ENCODE results near the gene DEFB113. TPM values are rescaled to one million over a fixed set of nuclear protein-coding genes. Genes with fewer than 3 reads are reported as not detected.

DEFB113 gene
- polyA plus RNA-seq, 2 of the 4 experiments (the other 2 are of a cell fraction) = not detected

DNA sequence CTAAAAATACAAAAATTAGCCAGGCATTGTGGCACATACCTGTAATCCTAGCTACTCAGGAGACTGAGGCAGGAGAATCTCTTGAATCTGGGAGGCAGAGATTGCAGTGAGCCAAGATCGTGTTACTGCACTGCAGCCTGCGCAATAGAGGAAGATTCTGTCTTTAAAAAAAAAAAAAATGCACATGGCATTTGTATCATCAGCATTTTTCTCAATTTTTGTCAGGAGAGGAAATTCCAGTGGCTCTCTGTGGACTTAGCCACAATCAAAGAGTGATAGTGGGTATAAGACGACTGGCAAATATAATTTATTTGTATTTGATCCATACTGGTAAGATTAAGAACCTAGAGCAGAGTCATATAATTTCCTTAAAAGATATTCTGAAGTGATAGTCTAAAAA is 34.0 kb downstream of the DEFB113 start (continued):
- no peak for TF ChIP-seq EHMT2 (IDR thresholded peaks at IDR 0.05; ENCODE audit: low read depth)

DNA sequence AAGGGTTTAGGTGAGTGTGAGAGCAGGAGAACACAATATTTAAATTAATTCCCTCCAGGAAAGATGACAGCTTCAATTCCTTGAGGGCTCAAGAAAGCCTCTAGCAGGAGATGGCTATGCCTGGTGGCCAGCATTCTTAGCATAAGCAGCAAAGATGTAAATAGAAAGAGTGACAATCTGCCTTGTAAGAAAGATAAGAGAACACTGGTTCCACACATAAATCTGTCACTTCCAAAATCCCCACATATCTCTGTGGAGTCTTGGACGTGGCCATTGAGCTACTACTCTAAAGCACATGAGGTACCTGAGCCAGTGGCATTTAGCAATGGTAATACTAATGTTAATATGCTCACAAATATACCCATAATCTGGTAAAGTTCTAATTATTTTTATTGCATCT is 34.7 kb downstream of the DEFB113 start:
- no peak overlapping the region for H3K4me3 ChIP-seq
- 0% methylated on average over 1 of the region's 1 CpG for WGBS (ENCODE audit: missing lambda C conversion rate)
- no peak overlapping the region for H3K27ac ChIP-seq
- H3K4me2 ChIP-seq = no peak overlapping the region
- no peaks in the 10 kb centered on the region for H3K4me1 ChIP-seq
- DNase-seq (ENCODE audit: low read depth in 1 of 2, low spot score in 1 of 2) (no peak), ATAC-seq (no peak), FAIRE-seq (no peak)
- H3K9me3 ChIP-seq = no peaks in the 10 kb centered on the region
- POLR2A ChIA-PET = no interaction called here
- CTCF ChIA-PET = no interaction called here
- no peak for TF ChIP-seq RFX5 (IDR thresholded peaks at IDR 0.05)
- TF ChIP-seq ESRRA (IDR thresholded peaks at IDR 0.05; ENCODE audit: borderline replicate concordance, low read length) = no peak
- TF ChIP-seq PHF8 (IDR thresholded peaks at IDR 0.05; ENCODE audit: borderline replicate concordance, low read depth) = no peak
- TF ChIP-seq MAZ (IDR thresholded peaks at IDR 0.05; ENCODE audit: borderline replicate concordance, low read depth, low read length) = no peak
- TF ChIP-seq, protein P1, sequence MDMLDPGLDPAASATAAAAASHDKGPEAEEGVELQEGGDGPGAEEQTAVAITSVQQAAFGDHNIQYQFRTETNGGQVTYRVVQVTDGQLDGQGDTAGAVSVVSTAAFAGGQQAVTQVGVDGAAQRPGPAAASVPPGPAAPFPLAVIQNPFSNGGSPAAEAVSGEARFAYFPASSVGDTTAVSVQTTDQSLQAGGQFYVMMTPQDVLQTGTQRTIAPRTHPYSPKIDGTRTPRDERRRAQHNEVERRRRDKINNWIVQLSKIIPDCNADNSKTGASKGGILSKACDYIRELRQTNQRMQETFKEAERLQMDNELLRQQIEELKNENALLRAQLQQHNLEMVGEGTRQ (IDR thresholded peaks at IDR 0.05) = no peak
- no peak for TF ChIP-seq FOSL2 (IDR thresholded peaks at IDR 0.05)
- no peak for TF ChIP-seq FOSL2 (CRISPR knock-in tag; IDR thresholded peaks at IDR 0.05)
- no peak for TF ChIP-seq NPAS2 (CRISPR knock-in tag; IDR thresholded peaks at IDR 0.05; ENCODE audit: borderline replicate concordance)
- no peak for TF ChIP-seq NFE2L2 (conservative IDR thresholded peaks at IDR 0.05; ENCODE audit: low read length)
- no peak for TF ChIP-seq HOXB5 (CRISPR knock-in tag; IDR thresholded peaks at IDR 0.05)
- TF ChIP-seq FOXS1 (CRISPR knock-in tag; IDR thresholded peaks at IDR 0.05) = no peak
- TF ChIP-seq, protein P2, sequence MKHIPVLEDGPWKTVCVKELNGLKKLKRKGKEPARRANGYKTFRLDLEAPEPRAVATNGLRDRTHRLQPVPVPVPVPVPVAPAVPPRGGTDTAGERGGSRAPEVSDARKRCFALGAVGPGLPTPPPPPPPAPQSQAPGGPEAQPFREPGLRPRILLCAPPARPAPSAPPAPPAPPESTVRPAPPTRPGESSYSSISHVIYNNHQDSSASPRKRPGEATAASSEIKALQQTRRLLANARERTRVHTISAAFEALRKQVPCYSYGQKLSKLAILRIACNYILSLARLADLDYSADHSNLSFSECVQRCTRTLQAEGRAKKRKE (CRISPR knock-in tag; IDR thresholded peaks at IDR 0.05; ENCODE audit: low read depth) = no peak
- no peak for TF ChIP-seq CBX2 (IDR thresholded peaks at IDR 0.05; ENCODE audit: borderline replicate concordance, low read depth)
- no peak for TF ChIP-seq ELK1 (IDR thresholded peaks at IDR 0.05; ENCODE audit: low read depth, low read length)

GRCh38 chr6:49933526-49933925 is 35.9 kb downstream of the DEFB113 start:
- ChIA-PET POLR2A (no interaction called here), CTCF (no interaction called here)
- ATAC-seq = no peak
- FAIRE-seq = no peak
- WGBS (ENCODE audit: missing lambda C conversion rate) = 36% methylated on average over 11 of the region's 21 CpGs
- Histone ChIP-seq H3K4me2 (no peak overlapping the region), H3K4me3 (no peak overlapping the region), H3K9me3 (no peaks in the 10 kb centered on the region), H3K27ac (no peak overlapping the region), H3K4me1 (no peaks in the 10 kb centered on the region)
- no peak for TF ChIP-seq SREBF2 (IDR thresholded peaks at IDR 0.05)
- no peak for TF ChIP-seq EHMT2 (IDR thresholded peaks at IDR 0.05; ENCODE audit: low read depth)
- TF ChIP-seq MAZ (IDR thresholded peaks at IDR 0.05; ENCODE audit: borderline replicate concordance, low read depth, low read length) = no peak
- TF ChIP-seq, protein P2 (CRISPR knock-in tag; IDR thresholded peaks at IDR 0.05; ENCODE audit: low read depth) = no peak
- no peak for TF ChIP-seq GATA3 (IDR thresholded peaks at IDR 0.05; ENCODE audit: borderline replicate concordance)
- no peak for TF ChIP-seq POLR2A (IDR thresholded peaks at IDR 0.05; ENCODE audit: low read length)
- no peak for TF ChIP-seq JUNB (IDR thresholded peaks at IDR 0.05)
- TF ChIP-seq, protein P3, sequence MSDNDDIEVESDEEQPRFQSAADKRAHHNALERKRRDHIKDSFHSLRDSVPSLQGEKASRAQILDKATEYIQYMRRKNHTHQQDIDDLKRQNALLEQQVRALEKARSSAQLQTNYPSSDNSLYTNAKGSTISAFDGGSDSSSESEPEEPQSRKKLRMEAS (IDR thresholded peaks at IDR 0.05) = no peak
- TF ChIP-seq HDAC2 (IDR thresholded peaks at IDR 0.05) = no peak
- TF ChIP-seq, protein P4, sequence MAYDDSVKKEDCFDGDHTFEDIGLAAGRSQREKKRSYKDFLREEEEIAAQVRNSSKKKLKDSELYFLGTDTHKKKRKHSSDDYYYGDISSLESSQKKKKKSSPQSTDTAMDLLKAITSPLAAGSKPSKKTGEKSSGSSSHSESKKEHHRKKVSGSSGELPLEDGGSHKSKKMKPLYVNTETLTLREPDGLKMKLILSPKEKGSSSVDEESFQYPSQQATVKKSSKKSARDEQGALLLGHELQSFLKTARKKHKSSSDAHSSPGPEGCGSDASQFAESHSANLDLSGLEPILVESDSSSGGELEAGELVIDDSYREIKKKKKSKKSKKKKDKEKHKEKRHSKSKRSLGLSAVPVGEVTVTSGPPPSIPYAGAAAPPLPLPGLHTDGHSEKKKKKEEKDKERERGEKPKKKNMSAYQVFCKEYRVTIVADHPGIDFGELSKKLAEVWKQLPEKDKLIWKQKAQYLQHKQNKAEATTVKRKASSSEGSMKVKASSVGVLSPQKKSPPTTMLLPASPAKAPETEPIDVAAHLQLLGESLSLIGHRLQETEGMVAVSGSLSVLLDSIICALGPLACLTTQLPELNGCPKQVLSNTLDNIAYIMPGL (CRISPR knock-in tag; IDR thresholded peaks at IDR 0.05; ENCODE audit: borderline replicate concordance) = no peak
- TF ChIP-seq RARB (CRISPR knock-in tag; IDR thresholded peaks at IDR 0.05) = no peak
- TF ChIP-seq CHD2 (IDR thresholded peaks at IDR 0.05; ENCODE audit: low read length, partially characterized antibody) = no peak
- TF ChIP-seq EHF (CRISPR knock-in tag; IDR thresholded peaks at IDR 0.05) = no peak
- DNase-seq (ENCODE audit: low read depth in 1 of 2, low spot score in 1 of 2) = no peak
